ENCODE results near the gene ERGIC3.

ERGIC3 gene

GRCh38 chr20:35598899-35599775 lies 57.3 kb downstream of the ERGIC3 start:
- Histone ChIP-seq H2AFZ (ENCODE audit: insufficient read depth, low read length, poor library complexity) (no peak overlapping the region), H3K36me3 (ENCODE audit: control insufficient read depth in 1 of 2, insufficient read depth in 2 of 2, low read length in 2 of 2) (no peaks in the 10 kb centered on the region), H3K23ac (ENCODE audit: low read length) (no peak overlapping the region), H3K27ac (ENCODE audit: low read depth, low read length) (no peak overlapping the region), H4K12ac (ENCODE audit: low read depth, low read length) (no peak overlapping the region), H3K14ac (ENCODE audit: low read length) (no peak overlapping the region), H2BK5ac (ENCODE audit: low read depth, low read length, poor library complexity) (no peak overlapping the region), H2BK120ac (ENCODE audit: insufficient read depth, low read length, poor library complexity) (no peak overlapping the region), H3K4me3 (ENCODE audit: low read depth, low read length) (no peak overlapping the region), H4K8ac (ENCODE audit: low read depth, low read length) (no peak overlapping the region), H3K79me2 (ENCODE audit: control insufficient read depth, insufficient read depth, low read length, poor library complexity) (no peaks in the 10 kb centered on the region), H3K27me3 (ENCODE audit: insufficient read depth, low read length) (peaks cover 25% of the 10 kb centered on the region), H3K4me2 (ENCODE audit: low read length) (no peak overlapping the region), H3K18ac (ENCODE audit: low read length) (no peak overlapping the region), H3K9ac (ENCODE audit: low read length) (no peak overlapping the region), H3K9me3 (ENCODE audit: insufficient read depth, low read depth, low read length) (peaks cover 5% of the 10 kb centered on the region), H2BK12ac (ENCODE audit: low read length) (no peak overlapping the region), H4K91ac (ENCODE audit: low read depth, low read length) (no peak overlapping the region), H3K4me1 (ENCODE audit: control insufficient read depth in 1 of 2, insufficient read depth in 2 of 2, low read length in 2 of 2) (peaks cover 9 to 11% of the 10 kb centered on the region in 2 experiments), H3K79me1 (ENCODE audit: low read length) (no peaks in the 10 kb centered on the region), H3K4ac (ENCODE audit: low read depth, low read length) (no peak overlapping the region), H2AK5ac (ENCODE audit: low read length) (no peak overlapping the region)
- DNase-seq, result no peak
- no CpG with 5 or more reads among the region's 22 CpGs for WGBS (ENCODE audit: extremely low coverage, insufficient coverage, insufficient read length)

- H3K79me2 ChIP-seq (ENCODE audit: control insufficient read depth, insufficient read depth, low read length, poor library complexity), result no peaks in the 10 kb centered on the region
- H3K9me3 ChIP-seq (ENCODE audit: insufficient read depth, low read depth, low read length), result peaks cover 5% of the 10 kb centered on the region
- H3K4me2 ChIP-seq (ENCODE audit: low read length), result no peak overlapping the region
- H4K12ac ChIP-seq (ENCODE audit: low read depth, low read length), result no peak overlapping the region
- H4K8ac ChIP-seq (ENCODE audit: low read depth, low read length), result no peak overlapping the region
- no peak overlapping the region for H2AFZ ChIP-seq (ENCODE audit: insufficient read depth, low read length, poor library complexity)
- DNase-seq, result no peak
- no peak overlapping the region for H2AK5ac ChIP-seq (ENCODE audit: low read length)
- no peak overlapping the region for H3K23ac ChIP-seq (ENCODE audit: low read length)
- no peak overlapping the region for H3K4me3 ChIP-seq (ENCODE audit: low read depth, low read length)
- H2BK12ac ChIP-seq (ENCODE audit: low read length), result no peak overlapping the region
- no peak overlapping the region for H3K4ac ChIP-seq (ENCODE audit: low read depth, low read length)
- H3K36me3 ChIP-seq (ENCODE audit: control insufficient read depth in 1 of 2, insufficient read depth in 2 of 2, low read length in 2 of 2), result no peaks in the 10 kb centered on the region
- H3K14ac ChIP-seq (ENCODE audit: low read length), result no peak overlapping the region
- no peak overlapping the region for H3K27ac ChIP-seq (ENCODE audit: low read depth, low read length)
- no peak overlapping the region for H4K91ac ChIP-seq (ENCODE audit: low read depth, low read length)
- H3K9ac ChIP-seq (ENCODE audit: low read length), result no peak overlapping the region
- H3K79me1 ChIP-seq (ENCODE audit: low read length), result no peaks in the 10 kb centered on the region
- H2BK5ac ChIP-seq (ENCODE audit: low read depth, low read length, poor library complexity), result no peak overlapping the region
- WGBS (ENCODE audit: extremely low coverage, insufficient coverage, insufficient read length), result no CpG with 5 or more reads among the region's 9 CpGs
- no peak overlapping the region for H3K18ac ChIP-seq (ENCODE audit: low read length)
- peaks cover 9 to 11% of the 10 kb centered on the region in 2 experiments for H3K4me1 ChIP-seq (ENCODE audit: control insufficient read depth in 1 of 2, insufficient read depth in 2 of 2, low read length in 2 of 2)
- H2BK120ac ChIP-seq (ENCODE audit: insufficient read depth, low read length, poor library complexity), result no peak overlapping the region
- H3K27me3 ChIP-seq (ENCODE audit: insufficient read depth, low read length), result peaks cover 25% of the 10 kb centered on the region
Observed at GRCh38 chr20:35599776-35600120, 57.9 kb downstream of the ERGIC3 start.

GRCh38 chr20:35600176-35600992 lies 58.5 kb downstream of the ERGIC3 start:
- no peak for DNase-seq
- Histone ChIP-seq H4K91ac (ENCODE audit: low read depth, low read length) (no peak overlapping the region), H2AFZ (ENCODE audit: insufficient read depth, low read length, poor library complexity) (no peak overlapping the region), H3K9ac (ENCODE audit: low read length) (no peak overlapping the region), H3K4me3 (ENCODE audit: low read depth, low read length) (peak overlapping the region; percentile 49), H4K8ac (ENCODE audit: low read depth, low read length) (no peak overlapping the region), H3K27ac (ENCODE audit: low read depth, low read length) (no peak overlapping the region), H4K12ac (ENCODE audit: low read depth, low read length) (no peak overlapping the region), H3K4me1 (ENCODE audit: control insufficient read depth in 1 of 2, insufficient read depth in 2 of 2, low read length in 2 of 2) (peaks cover 9 to 11% of the 10 kb centered on the region in 2 experiments), H2BK5ac (ENCODE audit: low read depth, low read length, poor library complexity) (no peak overlapping the region), H3K14ac (ENCODE audit: low read length) (no peak overlapping the region), H3K4ac (ENCODE audit: low read depth, low read length) (no peak overlapping the region), H2AK5ac (ENCODE audit: low read length) (no peak overlapping the region), H3K36me3 (ENCODE audit: control insufficient read depth in 1 of 2, insufficient read depth in 2 of 2, low read length in 2 of 2) (no peaks in the 10 kb centered on the region), H3K9me3 (ENCODE audit: insufficient read depth, low read depth, low read length) (peaks cover 5% of the 10 kb centered on the region), H2BK120ac (ENCODE audit: insufficient read depth, low read length, poor library complexity) (no peak overlapping the region), H3K79me1 (ENCODE audit: low read length) (no peaks in the 10 kb centered on the region), H2BK12ac (ENCODE audit: low read length) (no peak overlapping the region), H3K18ac (ENCODE audit: low read length) (no peak overlapping the region), H3K27me3 (ENCODE audit: insufficient read depth, low read length) (peaks cover 25% of the 10 kb centered on the region), H3K79me2 (ENCODE audit: control insufficient read depth, insufficient read depth, low read length, poor library complexity) (no peaks in the 10 kb centered on the region), H3K4me2 (ENCODE audit: low read length) (peak overlapping the region; percentile 75), H3K23ac (ENCODE audit: low read length) (no peak overlapping the region)
- WGBS (ENCODE audit: extremely low coverage, insufficient coverage, insufficient read length), result no CpG with 5 or more reads among the region's 34 CpGs

GRCh38 chr20:35600993-35601973 lies 59.4 kb downstream of the ERGIC3 start:
- Histone ChIP-seq H3K27me3 (ENCODE audit: insufficient read depth, low read length) (peaks cover 25% of the 10 kb centered on the region), H2BK120ac (ENCODE audit: insufficient read depth, low read length, poor library complexity) (no peak overlapping the region), H3K36me3 (ENCODE audit: control insufficient read depth in 1 of 2, insufficient read depth in 2 of 2, low read length in 2 of 2) (no peaks in the 10 kb centered on the region), H3K23ac (ENCODE audit: low read length) (no peak overlapping the region), H4K91ac (ENCODE audit: low read depth, low read length) (no peak overlapping the region), H2BK5ac (ENCODE audit: low read depth, low read length, poor library complexity) (no peak overlapping the region), H2BK12ac (ENCODE audit: low read length) (no peak overlapping the region), H4K12ac (ENCODE audit: low read depth, low read length) (no peak overlapping the region), H3K27ac (ENCODE audit: low read depth, low read length) (no peak overlapping the region), H3K9ac (ENCODE audit: low read length) (no peak overlapping the region), H3K4me2 (ENCODE audit: low read length) (peak overlapping the region; percentile 75), H3K9me3 (ENCODE audit: insufficient read depth, low read depth, low read length) (peaks cover 5% of the 10 kb centered on the region), H3K14ac (ENCODE audit: low read length) (no peak overlapping the region), H2AK5ac (ENCODE audit: low read length) (no peak overlapping the region), H3K18ac (ENCODE audit: low read length) (no peak overlapping the region), H4K8ac (ENCODE audit: low read depth, low read length) (no peak overlapping the region), H3K4me3 (ENCODE audit: low read depth, low read length) (peak overlapping the region; percentile 49), H3K79me1 (ENCODE audit: low read length) (no peaks in the 10 kb centered on the region), H3K4ac (ENCODE audit: low read depth, low read length) (no peak overlapping the region), H3K4me1 (ENCODE audit: control insufficient read depth in 1 of 2, insufficient read depth in 2 of 2, low read length in 2 of 2) (peaks cover 9 to 11% of the 10 kb centered on the region in 2 experiments), H2AFZ (ENCODE audit: insufficient read depth, low read length, poor library complexity) (peak overlapping the region; percentile 66), H3K79me2 (ENCODE audit: control insufficient read depth, insufficient read depth, low read length, poor library complexity) (no peaks in the 10 kb centered on the region)
- WGBS (ENCODE audit: extremely low coverage, insufficient coverage, insufficient read length), result no CpG with 5 or more reads among the region's 103 CpGs
- peak; percentile 67 to 68 for DNase-seq
